Keratinocyte (primary cell): Measurements from ENCODE around the gene ADAM12. TPM values are rescaled to one million over a fixed set of nuclear protein-coding genes. Genes with fewer than 3 reads are reported as not detected.

ENCODE experiments used
- DNase-seq: peaks from one replicate; pipeline ENCODE4 v3.0.0-alpha.2; 2011; ENCODE audit warnings: low read depth, missing footprints, low spot score
- FAIRE-seq: peaks from 2 replicates; lab custom pipeline; 2011; peaks lifted over from hg19 to GRCh38; lab: Jason Lieb, UNC
- H2AFZ ChIP-seq: 2 replicates; pipeline ENCODE4 v1.6.0; 2012; ENCODE audit warnings: low read length, control low read depth, inconsistent platforms; ENCODE audit not compliant: control insufficient read depth
- H3K27ac ChIP-seq: 2 replicates; pipeline ENCODE4 v1.5.1; 2011; ENCODE audit warnings: low read length; ENCODE audit not compliant: control insufficient read depth, insufficient read depth
- H3K27me3 ChIP-seq: 3 replicates; pipeline ENCODE4 v1.6.0; 2011; ENCODE audit warnings: low read length; ENCODE audit not compliant: control insufficient read depth, insufficient read depth; ENCODE audit errors: extremely low read depth
- H3K36me3 ChIP-seq, 2 experiments: 2 replicates in 1 of 2; 3 replicates in 1 of 2; pipeline ENCODE4 v1.5.1; 2011; ENCODE audit warnings: low read length in 2 of 2, mild to moderate bottlenecking in 1 of 2; ENCODE audit not compliant: control insufficient read depth in 2 of 2, insufficient read depth in 2 of 2; ENCODE audit errors: extremely low read depth in 1 of 2
- H3K4me1 ChIP-seq: 3 replicates; pipeline ENCODE4 v1.5.1; 2011; ENCODE audit warnings: low read length; ENCODE audit not compliant: control insufficient read depth, insufficient read depth; ENCODE audit errors: extremely low read depth
- H3K4me2 ChIP-seq: 3 replicates; pipeline ENCODE4 v1.6.0; 2011; ENCODE audit warnings: low read depth, low read length; ENCODE audit not compliant: control insufficient read depth, insufficient read depth; ENCODE audit errors: extremely low read depth
- H3K4me3 ChIP-seq, 3 experiments: fragments of 200-600 bp in 1 of 3; sonication (generic) in 1 of 3; 2 replicates in 2 of 3; 3 replicates in 1 of 3; pipeline ENCODE4 v1.5.1; 2011 to 2016; ENCODE audit warnings: low read length in 3 of 3, mild to moderate bottlenecking in 3 of 3, control low read depth in 2 of 3, inconsistent platforms in 1 of 3, low read depth in 1 of 3, mixed read lengths in 1 of 3, mixed run types in 1 of 3, moderate library complexity in 1 of 3; ENCODE audit not compliant: control insufficient read depth in 2 of 3, insufficient read depth in 2 of 3; ENCODE audit errors: extremely low read depth in 1 of 3
- H3K79me2 ChIP-seq: 2 replicates; pipeline ENCODE4 v1.6.0; 2012; ENCODE audit warnings: low read length; ENCODE audit not compliant: control insufficient read depth, insufficient read depth
- H3K9ac ChIP-seq: 3 replicates; pipeline ENCODE4 v1.6.0; 2011; ENCODE audit warnings: low read length; ENCODE audit not compliant: control insufficient read depth, insufficient read depth; ENCODE audit errors: extremely low read depth
- H3K9me1 ChIP-seq: 3 replicates; pipeline ENCODE4 v1.6.0; 2011; ENCODE audit warnings: low read length; ENCODE audit not compliant: control insufficient read depth, insufficient read depth; ENCODE audit errors: extremely low read depth
- H3K9me3 ChIP-seq: 2 replicates; pipeline ENCODE4 v1.5.1; 2012; ENCODE audit warnings: low read depth, low read length; ENCODE audit not compliant: control insufficient read depth
- H4K20me1 ChIP-seq: 3 replicates; pipeline ENCODE4 v1.6.0; 2011; ENCODE audit warnings: low read length; ENCODE audit not compliant: control insufficient read depth, insufficient read depth; ENCODE audit errors: extremely low read depth
- CTCF ChIP-seq, 3 experiments: IDR thresholded peaks in 1 of 3; conservative IDR thresholded peaks in 1 of 3; optimal IDR thresholded peaks in 1 of 3; 2 replicates in 2 of 3; 3 replicates in 1 of 3; pipeline versions ENCODE3 to v1.5.1; 2011; ENCODE audit warnings: low read length in 3 of 3, mild to moderate bottlenecking in 3 of 3, moderate library complexity in 2 of 3, control low read depth in 1 of 3, inconsistent platforms in 1 of 3; ENCODE audit not compliant: insufficient read depth in 2 of 3; ENCODE audit errors: extremely low read depth in 1 of 3
- EZH2 ChIP-seq: IDR thresholded peaks from one replicate; pipeline ENCODE4 v1.6.1; 2012; ENCODE audit warnings: inconsistent platforms, mild to moderate bottlenecking, low read length, moderate library complexity
- dilution Hi-C: fragments of 300-500 bp; cut with MboI; formaldehyde crosslinking; loops from one replicate; pipeline ENCODE4 v1.7.0; 2020; ENCODE audit warnings: low sequenced_read_pairs; ENCODE audit not compliant: extremely low pct_ligation_motif_present
- polyA plus RNA-seq, 5 experiments: library from polyadenylated mRNA; depleted of rRNA in 3 of 5; stranded (reverse) in 3 of 5; stranded (forward) in 1 of 5; unstranded in 1 of 5; fragments of >200 nt; gene quantifications; 1 replicate in 1 of 5; 2 replicates in 3 of 5; 3 replicates in 1 of 5; pipeline versions ENCODE4 v1.2.1 to v1.2.3, GENCODE V29; 2011 to 2012; ENCODE audit warnings: missing spikeins in 2 of 5, low read depth in 1 of 5, low replicate concordance in 1 of 5

The ADAM12 gene
- polyA plus RNA-seq, 1 donor (not counting 4 experiments of a cell fraction or from before 2014, with no cell fraction given): 0.07 TPM

GRCh38 chr10:126315494-126316177 lies 72.6 kb downstream of the ADAM12 start:
- TF ChIP-seq CTCF (optimal IDR thresholded peaks at IDR 0.05 in 1 of 3, IDR thresholded peaks at IDR 0.05 in 1 of 3, conservative IDR thresholded peaks at IDR 0.05 in 1 of 3; ENCODE audit: extremely low read depth in 1 of 3, insufficient read depth in 2 of 3, low read length in 3 of 3) (no peak), EZH2 (no peak)
- Histone ChIP-seq H3K9ac (no peak overlapping the region), H3K9me3 (no peaks in the 10 kb centered on the region), H2AFZ (no peak overlapping the region), H4K20me1 (no peaks in the 10 kb centered on the region), H3K27me3 (no peaks in the 10 kb centered on the region), H3K4me2 (no peak overlapping the region), H3K36me3 (no peaks in the 10 kb centered on the region), H3K4me1 (no peaks in the 10 kb centered on the region), H3K27ac (no peak overlapping the region), H3K9me1 (no peaks in the 10 kb centered on the region), H3K79me2 (no peaks in the 10 kb centered on the region), H3K4me3 (no peak overlapping the region)
- FAIRE-seq (no peak), DNase-seq (no peak)
- dilution Hi-C loops: no loop called here

DNA sequence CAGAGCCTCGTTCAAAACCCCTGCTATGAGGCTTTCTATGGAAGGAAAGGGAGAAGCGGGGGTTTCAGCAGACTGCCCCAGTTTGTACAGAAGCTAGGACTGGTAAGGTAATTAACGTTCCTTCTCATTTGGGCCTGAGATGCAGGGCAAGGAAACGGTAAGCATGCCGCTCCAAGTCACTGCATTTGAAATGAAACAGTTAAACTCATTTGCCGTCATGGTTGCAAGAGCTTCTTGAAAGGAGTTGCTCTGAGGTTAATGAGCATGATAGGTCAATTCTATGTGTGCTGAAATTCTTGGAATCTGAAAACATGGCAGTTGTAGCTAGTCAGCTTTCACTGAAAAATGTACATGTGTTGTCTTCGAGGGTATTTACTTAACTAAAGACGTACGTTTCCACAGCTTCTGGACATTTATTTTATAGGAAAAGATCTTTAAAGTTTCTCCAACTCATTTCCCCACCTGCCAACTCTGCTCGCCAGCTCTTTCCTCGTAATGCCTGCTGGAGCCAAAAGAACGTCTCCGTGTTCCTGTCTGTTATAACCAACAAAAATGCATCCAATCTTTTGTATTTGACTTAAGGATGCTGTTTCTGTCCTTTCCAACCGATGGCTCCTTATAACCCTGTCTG lies 73.3 kb downstream of the ADAM12 start:
- FAIRE-seq (no peak), DNase-seq (no peak)
- dilution Hi-C loops: no loop called here
- Histone ChIP-seq H3K4me3 (no peak overlapping the region), H3K27me3 (no peaks in the 10 kb centered on the region), H4K20me1 (no peaks in the 10 kb centered on the region), H3K36me3 (no peaks in the 10 kb centered on the region), H2AFZ (no peak overlapping the region), H3K27ac (no peak overlapping the region), H3K9me3 (no peaks in the 10 kb centered on the region), H3K79me2 (no peaks in the 10 kb centered on the region), H3K9me1 (no peaks in the 10 kb centered on the region), H3K4me2 (no peak overlapping the region), H3K9ac (no peak overlapping the region), H3K4me1 (no peaks in the 10 kb centered on the region)
- TF ChIP-seq EZH2 (no peak), CTCF (optimal IDR thresholded peaks at IDR 0.05 in 1 of 3, IDR thresholded peaks at IDR 0.05 in 1 of 3, conservative IDR thresholded peaks at IDR 0.05 in 1 of 3; ENCODE audit: extremely low read depth in 1 of 3, insufficient read depth in 2 of 3, low read length in 3 of 3) (no peak)
